Cerebellar cortex (tissue), 1 donor: ENCODE measurements around the gene HSPD1.
A peak's percentile ranks its signal among the peaks of the same experiment; 100 is the strongest.

Experiments
- DNase-seq: peaks from one replicate; pipeline ENCODE4 v3.0.0-alpha.2; 2015; ENCODE audit warnings: low spot score

Gene HSPD1

GRCh38 chr2:197499594-197500502, at the start of gene HSPD1, which contains the start of gene HSPE1:
HSPD1 (minus strand) TSS chr2:197499840; CDS start chr2:197498848, 992 bp downstream.
HSPE1 (plus strand) TSS chr2:197500379; CDS start chr2:197500437, 58 bp downstream.
- peak; percentile 99 for DNase-seq

- DNase-seq = no peak
Measured at GRCh38 chr2:197548582-197548981, 48.9 kb upstream of the HSPD1 start.

- no peak for DNase-seq
Measured at GRCh38 chr2:197547163-197547900, 47.7 kb upstream of the HSPD1 start.

- DNase-seq = no peak
Measured at GRCh38 chr2:197543206-197543605, 43.6 kb upstream of the HSPD1 start.

- no peak for DNase-seq
Measured at GRCh38 chr2:197539734-197540133, 40.1 kb upstream of the HSPD1 start.

GRCh38 chr2:197538412-197538811, 38.8 kb upstream of the HSPD1 start:
- no peak for DNase-seq

- no peak for DNase-seq
Measured at GRCh38 chr2:197517150-197517549, 17.5 kb upstream of the HSPD1 start.

- DNase-seq = peak; percentile 20
Measured at GRCh38 chr2:197516393-197516761, 16.7 kb upstream of the HSPD1 start.

- DNase-seq = peak; percentile 91
Measured at GRCh38 chr2:197515739-197516392, 16.2 kb upstream of the HSPD1 start, which contains the start of gene MOB4. MOB4 (plus strand) TSS chr2:197516066; CDS start chr2:197516087, 21 bp downstream.

- DNase-seq = no peak
Measured at GRCh38 chr2:197515315-197515738, 15.7 kb upstream of the HSPD1 start.

GRCh38 chr2:197514754-197515153, 15.1 kb upstream of the HSPD1 start:
- DNase-seq = peak; percentile 16

- no peak for DNase-seq
Measured at GRCh38 chr2:197513915-197514314, 14.3 kb upstream of the HSPD1 start.

GRCh38 chr2:197506658-197507057, 7.0 kb upstream of the HSPD1 start:
- DNase-seq = no peak

GRCh38 chr2:197504512-197504911, 4.9 kb upstream of the HSPD1 start:
- DNase-seq = no peak

- DNase-seq = no peak
Measured at GRCh38 chr2:197504000-197504399, 4.4 kb upstream of the HSPD1 start.

GRCh38 chr2:197502685-197503084, 3.0 kb upstream of the HSPD1 start:
- no peak for DNase-seq

- DNase-seq = no peak
Measured at GRCh38 chr2:197502201-197502600, 2.6 kb upstream of the HSPD1 start.

GRCh38 chr2:197500503-197501131, 977 bp upstream of the HSPD1 start:
- DNase-seq = peak; percentile 31

GRCh38 chr2:197498937-197499593, 575 bp downstream of the HSPD1 start:
- peak; percentile 36 for DNase-seq

- DNase-seq = no peak
Measured at GRCh38 chr2:197498235-197498936, 1.3 kb downstream of the HSPD1 start.

- DNase-seq = no peak
Measured at GRCh38 chr2:197497326-197497725, 2.3 kb downstream of the HSPD1 start.
